GM18526 (cell line): ENCODE results near the gene SOCS1.

Experiments
- POLR2A ChIP-seq: IDR thresholded peaks from 3 replicates; pipeline ENCODE4 v1.6.1; 2011; ENCODE audit not compliant: insufficient read length; ENCODE audit errors: extremely low read depth

The SOCS1 gene

GRCh38 chr16:11240636-11241473 lies 15.1 kb downstream of the SOCS1 start:
- no peak for TF ChIP-seq POLR2A

DNA sequence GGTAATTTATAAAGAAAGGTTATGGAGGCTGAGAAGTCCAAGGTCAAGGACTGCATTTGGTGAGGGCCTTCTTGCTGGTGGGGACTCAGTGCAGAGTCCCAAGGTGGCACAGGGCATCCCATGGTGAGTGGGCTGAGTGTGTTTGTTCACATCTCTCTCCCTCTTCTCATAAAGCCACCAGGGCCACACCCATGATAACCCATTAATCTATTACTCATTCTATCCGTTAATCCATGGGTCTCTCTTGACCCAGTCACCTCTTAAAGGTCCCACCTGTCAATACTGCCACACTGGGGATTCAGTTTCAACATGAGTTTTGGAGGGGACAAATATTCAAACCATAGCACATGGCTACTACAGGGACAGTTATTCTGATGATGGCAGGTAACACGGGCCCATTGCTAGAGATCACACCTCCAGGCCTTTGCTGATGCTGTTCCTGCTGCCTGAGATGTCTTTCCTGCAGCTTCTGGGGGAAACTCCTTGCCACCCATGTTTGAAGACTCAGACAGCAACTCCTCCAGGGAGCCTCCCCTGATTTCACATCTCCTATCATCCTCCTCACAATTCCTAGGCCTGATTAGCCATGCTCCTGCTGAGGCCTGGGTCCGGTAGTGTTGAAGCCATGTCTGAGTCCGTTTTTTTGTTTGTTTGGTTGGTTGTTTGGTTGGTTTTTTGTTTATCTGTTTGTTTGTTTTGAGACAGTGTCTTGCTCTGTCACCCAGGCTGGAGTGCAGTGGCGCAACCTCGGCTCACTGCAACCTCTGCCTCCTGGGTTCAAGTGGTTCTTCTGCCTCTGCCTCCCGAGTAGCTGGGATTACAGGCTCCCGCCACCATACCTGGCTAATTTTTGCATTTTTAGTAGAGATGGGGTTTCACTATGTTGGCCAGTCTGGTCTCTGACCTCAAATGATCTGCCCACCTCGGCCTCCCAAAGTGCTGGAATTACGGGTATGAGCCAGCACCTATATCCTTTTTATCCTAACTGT lies 16.1 kb downstream of the SOCS1 start:
- TF ChIP-seq POLR2A, result no peak

DNA sequence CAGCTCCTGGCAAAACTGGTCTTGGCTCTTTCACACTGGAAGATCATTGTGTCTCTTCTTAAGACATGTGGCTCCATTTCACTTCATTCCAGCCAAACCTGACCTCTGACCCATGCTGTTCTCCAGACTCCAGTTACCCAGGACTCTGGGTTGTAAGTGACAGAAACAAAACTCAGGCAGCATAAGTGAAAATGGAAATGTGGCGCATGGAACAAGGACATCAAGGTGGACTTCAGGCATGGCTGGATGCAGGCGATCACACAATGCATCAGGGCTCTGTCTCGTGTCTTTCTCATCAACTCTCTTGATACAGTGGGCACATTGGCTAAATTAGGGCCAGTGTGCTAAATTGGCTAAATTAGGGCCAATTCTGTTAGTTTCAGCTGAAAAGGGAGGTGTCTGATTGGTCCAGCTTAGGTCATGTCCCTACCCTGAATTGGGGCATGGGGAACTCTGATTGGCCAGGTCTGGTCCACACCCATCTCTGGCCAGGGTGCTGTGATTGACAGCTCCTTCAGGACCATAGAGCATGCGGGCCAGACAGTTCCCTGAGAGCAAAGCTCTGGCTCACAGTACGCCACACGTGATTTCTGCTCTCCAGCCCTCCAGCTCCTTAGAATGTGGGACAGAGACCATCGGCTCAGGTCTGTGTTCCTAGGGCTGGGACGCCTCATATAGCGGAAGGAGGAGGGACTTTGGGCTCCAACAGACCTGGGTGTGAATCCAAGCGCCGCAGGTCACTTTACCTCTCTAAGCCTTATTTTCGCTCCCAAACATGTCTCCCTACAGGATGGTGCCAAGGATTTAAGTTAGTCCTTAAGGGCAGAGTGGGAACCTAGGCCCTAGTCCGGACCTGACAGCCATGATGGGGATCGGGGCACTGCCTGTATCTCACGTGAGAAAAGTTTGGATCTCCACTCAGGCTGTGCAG lies 17.5 kb downstream of the SOCS1 start:
- no peak for TF ChIP-seq POLR2A

- TF ChIP-seq POLR2A, result no peak
Observed at GRCh38 chr16:11236461-11237254, 19.3 kb downstream of the SOCS1 start.

DNA sequence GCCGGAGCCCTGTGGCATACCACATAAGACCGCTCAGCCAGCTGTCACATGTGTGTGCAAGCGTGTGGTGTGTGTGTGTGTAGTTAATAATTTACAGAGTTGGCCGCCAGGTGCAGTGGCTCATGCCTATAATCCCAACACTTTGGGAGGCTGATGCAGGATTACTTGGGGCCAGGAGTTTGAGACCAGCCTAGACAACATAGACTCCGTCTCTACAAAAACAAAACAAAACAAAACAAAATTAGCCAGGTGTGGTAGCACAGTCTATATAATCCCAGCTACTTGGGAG lies 20.4 kb downstream of the SOCS1 start:
- no peak for TF ChIP-seq POLR2A

- no peak for TF ChIP-seq POLR2A
Observed at GRCh38 chr16:11234884-11235702, 20.9 kb downstream of the SOCS1 start.

DNA sequence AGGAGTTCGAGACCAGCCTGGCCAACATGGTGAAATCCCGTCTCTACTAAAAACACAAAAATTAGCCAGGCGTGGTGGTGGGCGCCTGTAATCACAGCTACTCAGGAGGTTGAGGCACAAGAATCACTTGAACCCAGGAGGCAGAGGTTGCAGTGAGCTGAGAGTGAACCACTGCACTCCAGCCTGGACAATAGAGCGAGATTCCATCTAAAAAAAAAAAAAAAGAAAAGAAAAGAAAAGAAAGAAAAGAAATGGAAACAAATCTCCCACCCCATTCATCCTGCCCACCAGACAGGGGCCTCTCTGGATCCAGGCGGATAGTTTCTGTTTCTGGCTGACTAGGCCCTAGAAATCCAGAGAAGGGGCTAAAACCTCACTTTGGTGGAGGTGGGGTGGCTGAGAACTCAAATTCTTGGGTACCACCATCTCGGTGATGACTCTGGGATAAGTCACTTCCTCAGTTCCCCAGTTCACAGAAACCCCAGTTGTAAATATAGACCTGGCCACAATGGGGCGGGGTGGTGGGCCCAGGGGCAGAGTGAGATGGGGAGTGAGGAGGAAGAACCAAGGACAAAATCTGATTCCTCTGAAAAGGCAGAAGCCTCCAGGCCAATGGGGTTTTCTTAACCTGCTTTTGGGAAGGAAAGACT lies 22.2 kb downstream of the SOCS1 start:
- TF ChIP-seq POLR2A, result no peak

GRCh38 chr16:11232852-11233726 lies 22.9 kb downstream of the SOCS1 start:
- peak; percentile 47 for TF ChIP-seq POLR2A

- no peak for TF ChIP-seq POLR2A
Observed at GRCh38 chr16:11232302-11232851, 23.6 kb downstream of the SOCS1 start.

- TF ChIP-seq POLR2A, result no peak
Observed at GRCh38 chr16:11231367-11231970, 24.5 kb downstream of the SOCS1 start.

DNA sequence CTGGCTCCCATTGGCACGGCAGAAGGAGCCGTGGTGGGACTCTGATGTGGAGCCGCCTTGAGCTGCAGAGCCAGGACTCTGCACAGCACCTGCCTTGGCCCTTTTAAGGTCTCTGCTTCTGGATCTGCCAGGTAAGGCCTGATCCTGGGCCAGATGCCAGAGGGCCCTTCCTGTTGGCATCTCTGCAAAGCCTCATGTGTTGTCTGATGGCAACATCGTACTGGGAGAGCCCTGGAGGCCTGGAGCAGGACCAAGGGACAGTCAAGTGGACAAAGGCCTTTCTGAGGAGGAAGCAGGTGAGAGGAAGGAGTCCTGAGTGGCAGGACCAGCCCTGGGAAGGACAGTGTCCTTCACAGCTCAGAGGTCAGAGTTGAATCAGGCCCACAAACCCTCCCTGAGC lies 26.1 kb downstream of the SOCS1 start:
- TF ChIP-seq POLR2A, result no peak

DNA sequence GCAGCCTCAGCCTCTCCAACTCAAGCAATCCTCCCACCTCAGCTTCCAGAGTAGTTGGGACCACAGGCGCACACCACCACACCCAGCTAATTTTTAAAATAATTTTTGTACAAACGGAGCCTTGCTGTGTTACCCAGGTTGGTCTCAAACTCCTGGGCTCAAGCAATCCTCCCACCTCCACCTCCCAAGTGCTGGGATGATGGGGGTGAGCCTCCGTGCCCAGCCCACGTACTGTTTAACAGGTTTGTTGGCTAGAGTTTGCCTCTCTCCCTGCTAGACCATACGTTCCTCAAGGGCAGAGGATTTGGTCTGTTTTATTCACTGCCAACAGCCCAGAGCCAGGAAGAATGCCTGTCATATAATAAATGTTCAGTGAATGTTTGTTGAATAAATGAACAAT lies 26.6 kb downstream of the SOCS1 start:
- no peak for TF ChIP-seq POLR2A
